ACHN (cell line): ENCODE data around the gene HSPE1.

Experiments
- DNase-seq: peaks from one replicate; pipeline ENCODE4 v3.0.0-alpha.2; 2015
- in situ Hi-C: cut with HindIII; loops from 2 replicates; pipeline ENCODE4 v1.10.0; 2017; ENCODE audit warnings: low sequenced_read_pairs, low pct_ligation_motif_present, low pct_unique_long_range_greater_than_20kb

Gene HSPE1

DNA sequence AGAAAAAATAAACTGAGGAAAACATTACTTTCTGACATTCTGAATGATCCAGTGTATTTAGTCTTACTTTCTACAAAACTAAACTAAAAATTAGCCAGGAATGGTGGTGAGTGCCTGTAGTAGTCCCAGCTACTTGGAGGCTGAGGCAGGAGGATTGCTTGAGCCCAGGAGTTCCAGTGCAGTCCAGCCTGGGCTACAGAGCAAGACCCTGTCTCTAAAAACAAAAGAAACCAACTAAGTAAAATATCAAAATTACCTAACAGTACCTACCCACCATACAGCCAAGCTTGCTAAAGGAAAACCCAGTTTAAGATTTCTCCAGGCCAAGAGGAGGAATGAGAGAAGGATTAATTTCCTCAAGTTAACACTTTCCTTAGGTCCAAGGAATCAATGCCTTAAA is 3.5 kb upstream of the HSPE1 start:
- in situ Hi-C loops: no loop called here
- no peak for DNase-seq

DNA sequence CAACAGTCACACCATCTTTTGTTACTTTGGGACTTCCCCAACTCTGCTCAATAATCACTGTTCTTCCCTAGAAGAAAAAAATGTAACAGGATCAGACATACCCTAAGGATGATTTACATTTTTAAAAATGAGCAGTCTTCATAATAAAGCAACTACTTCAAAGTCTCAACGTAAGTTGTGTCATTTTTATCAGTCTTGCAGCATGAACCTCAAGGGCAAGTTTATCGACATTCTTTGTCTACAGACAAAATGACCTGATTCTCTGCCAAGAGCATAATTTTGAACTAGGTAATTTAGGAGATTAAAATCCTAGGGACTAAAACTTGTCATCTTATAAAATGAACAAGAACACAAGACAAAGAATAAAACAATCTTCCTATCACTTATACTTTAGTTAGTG is 2.9 kb upstream of the HSPE1 start:
- in situ Hi-C loops: no loop called here

DNA sequence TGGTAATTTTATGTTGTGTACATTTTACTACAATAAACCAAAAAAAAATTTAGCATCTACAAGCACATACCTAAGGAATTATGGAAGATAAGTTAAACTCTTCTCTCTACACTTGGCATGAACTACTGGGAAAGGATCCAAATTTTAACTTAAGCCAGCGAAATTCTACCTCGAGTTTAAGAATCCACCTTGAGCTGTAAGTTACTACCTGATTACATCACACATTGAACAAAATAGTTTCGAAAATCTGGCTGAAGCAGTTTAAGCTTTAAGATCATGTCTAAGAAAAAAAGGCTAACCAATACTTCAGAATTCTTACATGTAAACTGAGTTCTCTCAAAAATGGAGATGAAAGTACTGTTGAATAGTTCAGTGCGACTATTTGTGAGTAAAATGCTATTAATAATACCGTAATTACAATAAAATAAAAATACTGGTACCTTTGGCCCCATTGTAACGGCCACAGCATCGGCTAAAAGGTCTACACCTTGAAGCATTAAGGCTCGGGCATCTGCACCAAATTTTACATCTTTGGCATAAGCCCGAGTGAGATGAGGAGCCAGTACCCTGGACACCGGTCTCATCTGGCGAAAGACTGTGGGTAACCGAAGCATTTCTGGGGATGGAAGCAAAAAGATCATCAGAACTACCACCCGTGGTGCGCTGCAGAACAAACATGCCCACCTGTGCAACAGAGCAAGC is 1.8 kb upstream of the HSPE1 start:
- in situ Hi-C loops: no loop called here
- DNase-seq: no peak

More for the DNA sequence above, 2.9 kb upstream of the HSPE1 start:
- DNase-seq: no peak

DNA sequence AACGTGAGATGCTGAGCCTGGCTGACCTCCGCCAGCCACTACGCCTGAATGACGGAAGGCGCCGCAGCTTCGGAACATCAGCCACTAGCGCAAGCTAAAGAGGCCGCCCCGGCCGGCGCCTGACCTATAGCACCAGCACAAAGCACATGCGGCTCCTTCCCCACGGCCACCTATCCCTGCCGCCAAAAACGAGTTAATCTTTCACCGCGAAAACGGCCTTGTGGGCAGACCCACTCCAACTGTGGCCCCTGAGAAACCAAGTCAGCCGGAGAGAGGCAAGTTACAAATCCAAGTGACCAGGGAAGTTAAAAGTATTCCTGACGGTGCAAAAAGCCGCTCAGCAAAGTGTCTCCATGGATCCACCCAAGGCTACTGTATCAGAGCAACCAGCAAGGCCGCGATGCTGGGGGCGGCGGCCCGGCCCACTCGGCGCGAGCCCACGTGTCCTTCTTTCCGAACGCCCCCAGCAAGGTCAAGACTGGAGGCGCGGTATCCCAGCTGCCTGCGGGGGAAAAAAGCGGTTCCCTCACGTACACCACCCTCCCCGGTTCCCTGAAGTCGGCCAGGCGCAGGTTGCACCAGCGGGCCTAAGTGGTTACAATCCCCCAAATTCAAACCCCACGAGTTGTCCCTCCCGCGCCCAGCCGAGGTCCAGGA is 1.1 kb upstream of the HSPE1 start:
- DNase-seq: peak; percentile 83
- in situ Hi-C loops: no loop called here

GRCh38 chr2:197500503-197501131 is 438 bp downstream of the HSPE1 start:
- in situ Hi-C loops: no loop called here
- peak; percentile 26 for DNase-seq

DNA sequence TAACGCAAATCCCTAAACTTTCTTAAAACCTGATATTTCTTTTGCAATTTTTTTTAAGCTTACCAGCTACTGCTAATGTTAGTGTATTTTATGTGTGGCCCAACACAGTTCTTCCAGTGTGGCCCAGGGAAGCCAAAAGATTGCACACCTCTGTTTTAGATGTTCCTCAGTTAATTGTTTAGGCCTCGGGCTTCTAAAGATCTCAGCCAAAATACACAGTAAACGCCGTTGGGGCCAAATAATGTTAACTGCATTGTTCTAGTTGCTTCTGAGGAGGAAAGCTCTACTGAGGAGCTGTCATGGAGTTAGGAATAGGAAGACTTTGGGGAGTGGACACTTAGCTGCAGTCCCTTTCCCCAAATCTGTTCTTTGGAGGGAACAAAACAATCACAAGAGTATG is 2.0 kb downstream of the HSPE1 start:
- in situ Hi-C loops: no loop called here
- DNase-seq: no peak

DNA sequence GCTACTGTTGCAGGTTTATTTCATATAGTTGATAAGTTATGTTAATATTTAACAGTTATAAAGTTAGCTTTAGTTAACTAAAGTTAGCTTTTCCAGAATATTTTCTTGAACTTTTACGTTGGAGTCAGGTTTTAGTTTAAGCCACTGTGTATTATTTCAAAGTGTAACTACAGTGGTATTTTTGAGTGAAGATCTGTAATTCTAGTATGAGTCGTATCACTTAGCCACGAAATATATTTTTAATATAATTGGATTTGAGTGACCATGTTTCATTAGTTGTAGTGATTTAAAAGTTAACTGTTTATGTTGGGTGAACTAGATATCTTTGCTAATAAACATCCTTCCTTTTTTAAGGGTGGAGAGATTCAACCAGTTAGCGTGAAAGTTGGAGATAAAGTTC is 2.5 kb downstream of the HSPE1 start:
- in situ Hi-C loops: no loop called here
- DNase-seq: no peak

DNA sequence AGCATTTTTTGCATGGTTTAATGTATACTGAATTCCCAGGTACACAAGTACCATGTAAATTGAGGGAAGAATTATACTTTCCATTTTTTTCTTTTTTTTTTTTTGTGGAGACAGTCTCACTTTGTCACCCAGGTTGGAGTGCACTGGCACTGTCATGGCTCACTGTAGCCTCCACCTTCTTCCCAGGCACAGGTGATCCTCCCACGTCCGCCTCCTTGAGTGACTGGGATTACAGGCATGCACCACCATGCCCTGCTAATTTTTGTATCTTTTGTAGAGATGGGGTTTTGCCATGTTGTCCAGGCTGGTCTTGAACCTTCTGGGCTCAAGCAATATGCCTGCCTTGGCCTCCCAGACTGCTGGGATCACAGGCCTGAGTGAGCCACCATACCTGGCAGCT is 3.8 kb downstream of the HSPE1 start:
- DNase-seq: no peak
- in situ Hi-C loops: no loop called here

DNA sequence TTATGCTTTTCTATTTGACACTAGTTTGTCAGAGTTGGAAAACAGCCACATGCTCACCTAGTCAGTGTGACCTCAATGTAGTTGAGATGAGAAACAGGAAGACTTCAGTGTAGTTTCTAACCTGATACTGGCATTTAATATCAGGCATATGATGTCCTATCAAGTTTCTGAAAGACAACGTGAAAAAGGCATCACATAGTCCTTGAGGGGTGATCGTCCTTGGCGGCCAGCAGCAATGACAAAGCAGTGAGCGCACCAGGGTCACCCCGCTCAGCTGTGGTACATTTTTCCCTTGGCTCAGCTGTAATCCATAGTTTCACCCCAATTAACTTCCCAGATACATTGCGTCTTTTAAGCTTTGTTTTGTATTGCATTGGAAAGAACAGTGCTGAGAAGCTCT is 4.3 kb downstream of the HSPE1 start:
- no peak for DNase-seq
- in situ Hi-C loops: no loop called here

- in situ Hi-C loops: no loop called here
- no peak for DNase-seq
Observed at GRCh38 chr2:197506658-197507057, 6.5 kb downstream of the HSPE1 start.

GRCh38 chr2:197513915-197514314 is 13.7 kb downstream of the HSPE1 start:
- DNase-seq: no peak
- in situ Hi-C loops: no loop called here

GRCh38 chr2:197514754-197515153 is 14.6 kb downstream of the HSPE1 start:
- in situ Hi-C loops: no loop called here
- DNase-seq: peak; percentile 29

- in situ Hi-C loops: no loop called here
- no peak for DNase-seq
Observed at GRCh38 chr2:197515315-197515738, 15.1 kb downstream of the HSPE1 start.

- in situ Hi-C loops: no loop called here
Observed at GRCh38 chr2:197515739-197516392, 15.7 kb downstream of the HSPE1 start, which contains the start of gene MOB4. TSS of gene MOB4 (plus strand) at chr2:197516066. CDS start at chr2:197516087, 21 bp downstream.

DNA sequence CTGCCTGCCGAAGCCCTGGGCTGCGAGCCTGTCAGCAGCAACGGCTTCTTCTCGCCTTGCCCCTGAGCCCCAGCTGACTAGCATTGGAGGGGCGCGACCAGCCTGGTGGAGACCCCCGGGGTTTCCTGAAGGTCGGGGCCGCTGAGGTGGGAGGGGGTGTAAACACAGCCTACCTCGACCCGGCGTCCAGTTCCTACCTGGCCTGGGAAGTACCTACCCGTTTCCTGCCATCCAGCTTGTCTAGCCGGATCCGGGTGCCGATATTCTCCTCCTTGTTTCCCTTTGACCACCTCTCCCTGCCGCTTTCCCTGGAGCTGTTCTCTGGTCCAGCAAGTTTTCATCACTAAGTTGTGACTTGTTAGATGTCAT is 16.2 kb downstream of the HSPE1 start:
- DNase-seq: peak; percentile 49
- in situ Hi-C loops: no loop called here

More at GRCh38 chr2:197515739-197516392, 15.7 kb downstream of the HSPE1 start, which contains the start of gene MOB4:
- DNase-seq: peak; percentile 96

DNA sequence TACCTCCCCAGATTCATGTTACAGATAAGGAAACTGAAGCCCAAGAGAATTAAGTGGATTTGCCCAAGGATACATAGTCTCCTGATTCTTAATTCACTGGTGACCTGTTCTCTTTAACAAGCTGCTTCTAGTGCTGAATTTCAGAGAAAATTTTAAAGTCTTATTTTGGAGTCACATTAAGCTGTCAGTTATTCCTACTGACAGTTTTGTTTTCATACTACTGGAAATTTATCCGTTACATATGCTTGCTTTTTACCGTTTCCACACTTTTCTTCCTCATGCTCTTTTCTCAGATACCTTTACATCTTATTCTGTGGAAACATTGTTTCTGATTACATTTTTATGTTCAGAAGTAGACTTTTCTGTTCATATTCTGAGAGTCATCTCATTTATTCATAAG is 17.0 kb downstream of the HSPE1 start:
- no peak for DNase-seq
- in situ Hi-C loops: no loop called here

GRCh38 chr2:197538412-197538811 is 38.2 kb downstream of the HSPE1 start:
- no peak for DNase-seq
- in situ Hi-C loops: no loop called here

DNA sequence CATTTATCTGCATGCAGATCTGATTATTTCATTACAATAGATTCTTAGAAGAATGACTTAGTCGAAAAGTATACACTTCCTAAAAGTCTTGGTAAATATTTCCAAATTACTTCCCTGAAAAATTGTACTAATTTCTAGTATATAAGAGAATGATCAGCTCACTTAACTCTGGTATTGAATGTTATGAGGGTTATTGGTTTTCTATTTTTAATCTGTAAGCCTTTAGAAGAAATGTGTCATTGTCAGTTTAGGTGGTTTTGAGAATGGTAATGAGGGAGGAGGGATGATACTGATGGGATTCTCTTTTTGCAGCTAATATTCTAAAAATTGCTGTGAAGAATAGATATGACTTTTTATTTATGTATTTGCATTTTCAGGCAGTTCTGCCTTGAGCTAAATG is 39.6 kb downstream of the HSPE1 start:
- no peak for DNase-seq
- in situ Hi-C loops: no loop called here

DNA sequence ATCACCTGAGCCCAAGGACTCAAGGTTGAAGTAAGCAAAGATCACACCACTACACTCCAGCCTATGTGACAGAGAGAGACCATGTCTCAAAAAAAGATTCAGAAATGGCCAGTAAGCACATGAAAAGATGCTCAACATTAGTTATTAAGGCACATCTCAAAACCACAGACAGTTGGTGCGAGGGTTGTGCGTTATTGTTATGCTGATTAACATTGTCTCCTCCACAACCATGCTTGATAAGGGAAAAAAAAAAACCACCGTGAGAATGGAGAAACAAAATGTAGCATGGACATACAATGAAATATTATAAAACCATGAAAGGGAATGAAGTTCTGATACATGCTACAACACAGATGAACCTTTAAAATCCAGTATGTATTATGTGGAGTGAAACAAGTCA is 43.0 kb downstream of the HSPE1 start:
- in situ Hi-C loops: no loop called here
- no peak for DNase-seq
